K562 (cell line): ENCODE results near the gene ST6GALNAC2. TPM values are rescaled to one million over a fixed set of nuclear protein-coding genes. Genes with fewer than 3 reads are reported as not detected.

Experiments
- CREB3 ChIP-seq: fragments of 450-650 bp; conservative IDR thresholded peaks from 2 replicates; pipeline ENCODE4 v1.6.1; 2016; ENCODE audit warnings: missing genetic modification characterization, low read depth, mild to moderate bottlenecking, missing compliant biosample characterization, moderate library complexity
- E2F4 ChIP-seq: sonication (generic); formaldehyde crosslinking; IDR thresholded peaks from 2 replicates; pipeline ENCODE4 v1.8.0; 2022; ENCODE audit warnings: mild to moderate bottlenecking, low read depth, missing genetic modification reagents
- ELK3 ChIP-seq: fragments of 450-650 bp; formaldehyde crosslinking; IDR thresholded peaks from 2 replicates; pipeline ENCODE4 v1.4.0; 2020; ENCODE audit warnings: mild to moderate bottlenecking
- EP300 ChIP-seq: IDR thresholded peaks from 2 replicates; pipeline ENCODE4 v1.6.1; 2012; ENCODE audit warnings: low read length, improper control_type of control experiment
- EWSR1 ChIP-seq: fragments of 450-650 bp; IDR thresholded peaks from 2 replicates; pipeline ENCODE4 v1.6.1; 2018; ENCODE audit warnings: borderline replicate concordance, mild to moderate bottlenecking, low read depth, moderate library complexity; ENCODE audit not compliant: partially characterized antibody
- HDGF ChIP-seq: fragments of 450-650 bp; IDR thresholded peaks from 2 replicates; pipeline ENCODE4 v1.6.1; 2016
- JUND ChIP-seq, 2 experiments: IDR thresholded peaks; 2 replicates in 1 of 2; 3 replicates in 1 of 2; pipeline ENCODE4 v1.6.1; 2011; ENCODE audit warnings: borderline replicate concordance in 2 of 2, low read depth in 2 of 2, low read length in 2 of 2, improper control_type of control experiment in 1 of 2, missing biosample characterization in 1 of 2, missing genetic modification characterization in 1 of 2, missing genetic modification reagents in 1 of 2
- MCM5 ChIP-seq: fragments of 450-650 bp; IDR thresholded peaks from 2 replicates; pipeline ENCODE4 v1.6.1; 2016; ENCODE audit warnings: low read depth
- NFATC3 ChIP-seq: fragments of 450-650 bp; IDR thresholded peaks from 2 replicates; pipeline ENCODE4 v1.6.1; 2017; ENCODE audit warnings: mild to moderate bottlenecking
- NFE2 ChIP-seq: IDR thresholded peaks from 2 replicates; pipeline ENCODE4 v1.6.1; 2014; ENCODE audit warnings: antibody characterized with exemption, low read depth
- PHTF2 ChIP-seq: fragments of 250-450 bp; sonication (Bioruptor Pico); IDR thresholded peaks from 2 replicates; pipeline ENCODE4 v1.5.0; 2021; ENCODE audit warnings: mild to moderate bottlenecking
- ZBTB43 ChIP-seq: sonication (generic); formaldehyde crosslinking; IDR thresholded peaks from 2 replicates; pipeline ENCODE4 v1.8.0; 2023; ENCODE audit warnings: mild to moderate bottlenecking, missing genetic modification reagents
- ZBTB7A ChIP-seq: IDR thresholded peaks from 2 replicates; pipeline ENCODE4 v1.6.1; 2011; ENCODE audit warnings: low read depth, mild to moderate bottlenecking, low read length, moderate library complexity, borderline replicate concordance; ENCODE audit not compliant: control insufficient read depth
- ZNF124 ChIP-seq: sonication (generic); formaldehyde crosslinking; IDR thresholded peaks from 2 replicates; pipeline ENCODE4 v1.8.1; 2022; ENCODE audit warnings: missing genetic modification reagents
- ZNF586 ChIP-seq: fragments of 450-650 bp; formaldehyde crosslinking; conservative IDR thresholded peaks from 2 replicates; pipeline ENCODE4 v1.4.0; 2020; ENCODE audit warnings: mild to moderate bottlenecking, moderate library complexity
- ZNF740 ChIP-seq, 3 experiments: fragments of 200-800 bp in 1 of 3; sonication (Bioruptor generic) in 1 of 3; sonication (generic) in 1 of 3; formaldehyde crosslinking in 1 of 3; IDR thresholded peaks; 2 replicates each; pipeline versions ENCODE4 v1.6.1 to v1.8.0; 2016 to 2022; ENCODE audit warnings: mild to moderate bottlenecking in 2 of 3, missing compliant biosample characterization in 2 of 3, missing genetic modification characterization in 2 of 3, missing genetic modification reagents in 1 of 3
- polyA plus RNA-seq, 8 experiments: library from polyadenylated mRNA; depleted of rRNA in 4 of 8; stranded (reverse) in 5 of 8; unstranded in 3 of 8; fragments of >200 nt; fragmentation: Nextera tagmentation in 2 of 8; fragmentation: Illumina TruSeq in 1 of 8; extraction: Ambion mirVana in 2 of 8; extraction: Trizol in 1 of 8; gene quantifications; 2 replicates each; pipeline versions ENCODE4 v1.2.1 to v1.2.3, GENCODE V29; 2011 to 2014; ENCODE audit warnings: inconsistent platforms in 1 of 8, missing spikeins in 1 of 8
- total RNA-seq, 7 experiments: library from RNA; depleted of rRNA in 6 of 7; stranded (reverse); fragments of >200 nt in 6 of 7; fragmentation: Illumina TruSeq in 2 of 7; extraction: Trizol in 2 of 7; gene quantifications; 2 replicates each; pipeline versions ENCODE4 v1.2.1 to v1.2.3, GENCODE V29; 2011 to 2021; ENCODE audit warnings: low replicate concordance in 1 of 7

The ST6GALNAC2 gene
- total and polyA plus RNA-seq, 9 of the 15 experiments (the other 6 are each of a cell fraction or from before 2014, with no cell fraction given): 0.18 TPM; not detected in 8

GRCh38 chr17:76601065-76601464 is 15.4 kb upstream of the ST6GALNAC2 start (continued):
- TF ChIP-seq HDGF (0 out of 2 replicates have a peak, but pooled peaks have one; percentile 24), CREB3 (tag) (peak; percentile 70; the same call in 1 of the 2 replicates), PHTF2 (CRISPR knock-in tag) (no peak), ZNF124 (CRISPR knock-in tag) (no peak), ZBTB43 (CRISPR knock-in tag) (no peak), EP300 (no peak), NFATC3 (no peak), ELK3 (CRISPR knock-in tag) (no peak), E2F4 (no peak), ZBTB7A (peak; percentile 84), JUND (IDR thresholded peaks at IDR 0.05; ENCODE audit: borderline replicate concordance, low read depth, low read length) (no peak), JUND (tag; IDR thresholded peaks at IDR 0.05; ENCODE audit: borderline replicate concordance, low read depth, low read length) (no peak), MCM5 (no peak), ZNF740 (CRISPR knock-in tag; IDR thresholded peaks at IDR 0.05) (no peak), ZNF740 (tag; IDR thresholded peaks at IDR 0.05) (peak in 1 of 2 experiments; percentile 8; a peak in 1 of 4 replicates), EWSR1 (no peak), NFE2 (no peak), ZNF586 (no peak)
